ENCODE data around the gene TMPRSS9.

DNA sequence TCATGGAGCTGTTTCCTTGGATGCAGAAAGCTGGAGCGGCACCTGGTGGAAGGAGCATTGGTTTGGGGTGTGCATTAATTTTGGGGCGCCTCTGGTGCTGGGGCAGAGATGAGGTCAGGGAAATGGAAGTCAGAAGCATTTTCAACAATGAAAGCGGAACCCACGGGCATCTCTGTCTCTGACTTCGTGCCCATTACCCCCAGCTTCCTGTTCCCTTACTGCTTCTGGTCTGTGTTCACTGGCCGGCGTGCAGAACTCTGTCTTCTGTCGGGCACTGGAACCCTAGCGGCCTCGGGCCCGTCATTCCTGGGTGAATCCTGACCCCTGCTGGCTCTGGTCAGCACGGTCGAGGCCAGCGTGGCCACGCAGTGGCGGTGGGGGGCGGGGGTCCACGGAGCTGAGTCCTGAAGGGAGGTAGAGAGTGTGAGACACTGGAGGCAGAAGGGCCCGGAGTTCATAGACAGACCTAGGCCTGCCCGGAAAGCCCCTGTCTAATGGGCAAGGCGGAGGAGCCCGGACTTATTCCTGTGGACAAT lies 44.2 kb upstream of the TMPRSS9 start:
- TF ChIP-seq, protein P1, sequence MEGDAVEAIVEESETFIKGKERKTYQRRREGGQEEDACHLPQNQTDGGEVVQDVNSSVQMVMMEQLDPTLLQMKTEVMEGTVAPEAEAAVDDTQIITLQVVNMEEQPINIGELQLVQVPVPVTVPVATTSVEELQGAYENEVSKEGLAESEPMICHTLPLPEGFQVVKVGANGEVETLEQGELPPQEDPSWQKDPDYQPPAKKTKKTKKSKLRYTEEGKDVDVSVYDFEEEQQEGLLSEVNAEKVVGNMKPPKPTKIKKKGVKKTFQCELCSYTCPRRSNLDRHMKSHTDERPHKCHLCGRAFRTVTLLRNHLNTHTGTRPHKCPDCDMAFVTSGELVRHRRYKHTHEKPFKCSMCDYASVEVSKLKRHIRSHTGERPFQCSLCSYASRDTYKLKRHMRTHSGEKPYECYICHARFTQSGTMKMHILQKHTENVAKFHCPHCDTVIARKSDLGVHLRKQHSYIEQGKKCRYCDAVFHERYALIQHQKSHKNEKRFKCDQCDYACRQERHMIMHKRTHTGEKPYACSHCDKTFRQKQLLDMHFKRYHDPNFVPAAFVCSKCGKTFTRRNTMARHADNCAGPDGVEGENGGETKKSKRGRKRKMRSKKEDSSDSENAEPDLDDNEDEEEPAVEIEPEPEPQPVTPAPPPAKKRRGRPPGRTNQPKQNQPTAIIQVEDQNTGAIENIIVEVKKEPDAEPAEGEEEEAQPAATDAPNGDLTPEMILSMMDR (optimal IDR thresholded peaks at IDR 0.05 in 1 of 3, IDR thresholded peaks at IDR 0.05 in 1 of 3, conservative IDR thresholded peaks at IDR 0.05 in 1 of 3; ENCODE audit: extremely low read depth in 1 of 3, insufficient read depth in 2 of 3, low read length in 3 of 3): peak in 1 of 3 experiments; percentile 47
- TF ChIP-seq EZH2 (IDR thresholded peaks at IDR 0.05; ENCODE audit: low read length): no peak
